ENCODE data around the gene LHFPL2. TPM values are rescaled to one million over a fixed set of nuclear protein-coding genes. Genes with fewer than 3 reads are reported as not detected.

LHFPL2 gene
- total and polyA plus RNA-seq, 9 of the 15 experiments (the other 6 are each of a cell fraction or from before 2014, with no cell fraction given), result 1.0 to 6.6 (median 4.6) TPM

DNA sequence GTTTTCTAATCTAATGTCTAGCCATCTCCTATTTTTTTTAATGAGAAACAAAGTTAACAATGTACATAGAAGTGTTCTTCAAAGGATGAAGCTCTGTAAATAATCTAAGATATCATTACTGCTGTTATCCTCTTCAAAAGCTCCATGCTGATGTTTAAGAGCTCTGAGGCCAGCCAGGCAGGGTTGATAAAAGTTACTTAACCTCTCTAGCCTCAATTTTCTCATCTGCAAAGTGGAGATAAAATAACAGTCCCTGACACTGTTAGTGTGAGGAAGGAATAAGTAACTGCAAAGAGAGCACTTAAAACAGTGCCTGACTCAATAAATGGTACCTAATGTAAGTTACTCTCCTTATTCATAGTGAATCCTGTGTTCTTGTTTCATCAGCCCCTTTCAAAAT lies 60.1 kb downstream of the LHFPL2 start (continued):
- TF ChIP-seq TEAD4 (IDR thresholded peaks at IDR 0.05; ENCODE audit: low read length) (peak; percentile 40; the same call in 1 of the 2 replicates), TEAD4 (CRISPR knock-in tag; IDR thresholded peaks at IDR 0.05; ENCODE audit: borderline replicate concordance) (no peak), RBM25 (IDR thresholded peaks at IDR 0.05; ENCODE audit: low read depth, low read length, severe bottlenecking) (peak; percentile 36), CBFA2T2 (conservative IDR thresholded peaks at IDR 0.05) (peak; percentile 56), ZC3H8 (IDR thresholded peaks at IDR 0.05) (no peak), TAL1 (IDR thresholded peaks at IDR 0.05) (peak; percentile 68; the same call in 1 of the 2 replicates), EP300 (IDR thresholded peaks at IDR 0.05; ENCODE audit: low read length) (peak; percentile 5; the same call in 1 of the 2 replicates)
- TF ChIP-seq, protein P1, sequence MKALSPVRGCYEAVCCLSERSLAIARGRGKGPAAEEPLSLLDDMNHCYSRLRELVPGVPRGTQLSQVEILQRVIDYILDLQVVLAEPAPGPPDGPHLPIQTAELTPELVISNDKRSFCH (CRISPR knock-in tag; IDR thresholded peaks at IDR 0.05), result no peak
- TF ChIP-seq, protein P1 (tag; IDR thresholded peaks at IDR 0.05), result no peak

DNA sequence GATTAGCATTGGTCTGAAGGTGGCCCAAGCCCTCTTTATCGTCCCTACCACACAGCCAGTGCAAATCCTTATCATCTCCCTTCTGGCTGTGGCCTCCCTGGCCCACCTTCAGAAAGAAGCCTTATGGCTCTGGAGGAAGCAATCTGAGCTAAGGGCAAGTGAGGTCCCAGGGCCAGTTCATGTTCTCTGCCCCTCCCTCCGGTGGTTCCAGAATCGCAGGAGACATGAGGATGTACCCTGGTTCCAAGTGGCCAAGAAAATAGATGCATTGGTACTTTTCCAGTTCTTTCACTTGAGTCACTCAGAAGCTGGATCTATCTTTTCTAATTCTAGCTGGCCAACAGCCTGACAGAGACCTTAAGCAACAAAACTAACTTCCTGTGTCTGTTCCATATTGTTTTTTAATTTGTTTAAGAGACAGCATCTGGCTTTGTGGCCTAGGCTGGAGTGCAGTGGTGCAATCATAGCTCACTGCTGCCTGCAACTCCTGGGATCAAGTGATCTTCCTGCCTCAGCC lies 60.7 kb downstream of the LHFPL2 start:
- in situ Hi-C loops (cut with MboI) (no loop called here), intact Hi-C loops (cut with micrococcal nuclease) (no loop called here)
- H4K20me1 ChIP-seq (replicated peaks; ENCODE audit: control insufficient read depth, insufficient read depth, low read length), result peaks cover 7% of the 10 kb centered on the region; the same call in 1 of the 2 replicates
- no peaks in the 10 kb centered on the region for H3K36me3 ChIP-seq (ENCODE audit: control insufficient read depth, insufficient read depth, low read length)
- no peak overlapping the region for H2AFZ ChIP-seq (ENCODE audit: low read depth, low read length)
- CTCF ChIA-PET (ENCODE audit: low intra/inter-chr PET ratio), result no interaction called here
- H3K9me1 ChIP-seq (ENCODE audit: control insufficient read depth, insufficient read depth, low read length), result no peaks in the 10 kb centered on the region
- H3K27me3 ChIP-seq (ENCODE audit: control insufficient read depth in 2 of 2, insufficient read depth in 2 of 2, low read length in 2 of 2), result no peaks in the 10 kb centered on the region
- no peak overlapping the region for H3K27ac ChIP-seq (ENCODE audit: extremely low read depth, low read depth, low read length)
- DNase-seq (ENCODE audit: extremely low read depth in 1 of 4, low spot score in 3 of 4), result peak; percentile 73 to 91 (median 82)
- BruUV-seq (replicated peaks), result no TSS peak
- no peak overlapping the region for H3K9ac ChIP-seq (ENCODE audit: insufficient read depth in 1 of 2, low read depth in 2 of 2, low read length in 2 of 2)
- H3K79me2 ChIP-seq (ENCODE audit: control insufficient read depth, insufficient read depth, low read length), result no peaks in the 10 kb centered on the region
- H3K4me3 ChIP-seq, result no peak overlapping the region
- peak overlapping the region; percentile 12; the same call in 1 of the 2 replicates for H3K4me2 ChIP-seq (ENCODE audit: insufficient read depth, low read length)
- peak; percentile 99 for FAIRE-seq
- ATAC-seq, result peak; percentile 99
- WGBS (ENCODE audit: insufficient coverage, low coverage, missing lambda C conversion rate), result 0% methylated on average over 3 of the region's 3 CpGs
- H3K4me1 ChIP-seq (replicated peaks in 1 of 2; ENCODE audit: control insufficient read depth in 2 of 2, insufficient read depth in 2 of 2, low read length in 2 of 2), result peaks cover 3 to 26% of the 10 kb centered on the region in 2 experiments; a peak in 4 of 5 replicates
- POLR2A ChIA-PET, result interaction anchor here (0.5 to 1.7 kb wide), 7 partner anchors 9 to 311 kb away, joined by 3 to 4 read pairs (median 4); no protein-coding TSS in a partner anchor
- H3K9me3 ChIP-seq (replicated peaks; ENCODE audit: control insufficient read depth, insufficient read depth, low read depth, low read length), result no peaks in the 10 kb centered on the region; the same call in 1 of the 2 replicates
- TF ChIP-seq, protein P2, sequence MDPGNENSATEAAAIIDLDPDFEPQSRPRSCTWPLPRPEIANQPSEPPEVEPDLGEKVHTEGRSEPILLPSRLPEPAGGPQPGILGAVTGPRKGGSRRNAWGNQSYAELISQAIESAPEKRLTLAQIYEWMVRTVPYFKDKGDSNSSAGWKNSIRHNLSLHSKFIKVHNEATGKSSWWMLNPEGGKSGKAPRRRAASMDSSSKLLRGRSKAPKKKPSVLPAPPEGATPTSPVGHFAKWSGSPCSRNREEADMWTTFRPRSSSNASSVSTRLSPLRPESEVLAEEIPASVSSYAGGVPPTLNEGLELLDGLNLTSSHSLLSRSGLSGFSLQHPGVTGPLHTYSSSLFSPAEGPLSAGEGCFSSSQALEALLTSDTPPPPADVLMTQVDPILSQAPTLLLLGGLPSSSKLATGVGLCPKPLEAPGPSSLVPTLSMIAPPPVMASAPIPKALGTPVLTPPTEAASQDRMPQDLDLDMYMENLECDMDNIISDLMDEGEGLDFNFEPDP (CRISPR knock-in tag; IDR thresholded peaks at IDR 0.05), result no peak
- no peak for TF ChIP-seq HSF4 (CRISPR knock-in tag; IDR thresholded peaks at IDR 0.05; ENCODE audit: borderline replicate concordance)
- TF ChIP-seq SRF (CRISPR knock-in tag; IDR thresholded peaks at IDR 0.05), result peak in 1 of 2 experiments; percentile 69; a peak in 1 of 4 replicates
- TF ChIP-seq, protein P3, sequence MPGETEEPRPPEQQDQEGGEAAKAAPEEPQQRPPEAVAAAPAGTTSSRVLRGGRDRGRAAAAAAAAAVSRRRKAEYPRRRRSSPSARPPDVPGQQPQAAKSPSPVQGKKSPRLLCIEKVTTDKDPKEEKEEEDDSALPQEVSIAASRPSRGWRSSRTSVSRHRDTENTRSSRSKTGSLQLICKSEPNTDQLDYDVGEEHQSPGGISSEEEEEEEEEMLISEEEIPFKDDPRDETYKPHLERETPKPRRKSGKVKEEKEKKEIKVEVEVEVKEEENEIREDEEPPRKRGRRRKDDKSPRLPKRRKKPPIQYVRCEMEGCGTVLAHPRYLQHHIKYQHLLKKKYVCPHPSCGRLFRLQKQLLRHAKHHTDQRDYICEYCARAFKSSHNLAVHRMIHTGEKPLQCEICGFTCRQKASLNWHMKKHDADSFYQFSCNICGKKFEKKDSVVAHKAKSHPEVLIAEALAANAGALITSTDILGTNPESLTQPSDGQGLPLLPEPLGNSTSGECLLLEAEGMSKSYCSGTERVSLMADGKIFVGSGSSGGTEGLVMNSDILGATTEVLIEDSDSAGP (CRISPR knock-in tag; IDR thresholded peaks at IDR 0.05), result no peak
- TF ChIP-seq, protein P4, sequence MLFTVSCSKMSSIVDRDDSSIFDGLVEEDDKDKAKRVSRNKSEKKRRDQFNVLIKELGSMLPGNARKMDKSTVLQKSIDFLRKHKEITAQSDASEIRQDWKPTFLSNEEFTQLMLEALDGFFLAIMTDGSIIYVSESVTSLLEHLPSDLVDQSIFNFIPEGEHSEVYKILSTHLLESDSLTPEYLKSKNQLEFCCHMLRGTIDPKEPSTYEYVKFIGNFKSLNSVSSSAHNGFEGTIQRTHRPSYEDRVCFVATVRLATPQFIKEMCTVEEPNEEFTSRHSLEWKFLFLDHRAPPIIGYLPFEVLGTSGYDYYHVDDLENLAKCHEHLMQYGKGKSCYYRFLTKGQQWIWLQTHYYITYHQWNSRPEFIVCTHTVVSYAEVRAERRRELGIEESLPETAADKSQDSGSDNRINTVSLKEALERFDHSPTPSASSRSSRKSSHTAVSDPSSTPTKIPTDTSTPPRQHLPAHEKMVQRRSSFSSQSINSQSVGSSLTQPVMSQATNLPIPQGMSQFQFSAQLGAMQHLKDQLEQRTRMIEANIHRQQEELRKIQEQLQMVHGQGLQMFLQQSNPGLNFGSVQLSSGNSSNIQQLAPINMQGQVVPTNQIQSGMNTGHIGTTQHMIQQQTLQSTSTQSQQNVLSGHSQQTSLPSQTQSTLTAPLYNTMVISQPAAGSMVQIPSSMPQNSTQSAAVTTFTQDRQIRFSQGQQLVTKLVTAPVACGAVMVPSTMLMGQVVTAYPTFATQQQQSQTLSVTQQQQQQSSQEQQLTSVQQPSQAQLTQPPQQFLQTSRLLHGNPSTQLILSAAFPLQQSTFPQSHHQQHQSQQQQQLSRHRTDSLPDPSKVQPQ (CRISPR knock-in tag; IDR thresholded peaks at IDR 0.05; ENCODE audit: borderline replicate concordance), result no peak

Data from K562 (cell line).